Mucosa of rectum (tissue), 2 donors: ENCODE results near the gene DLX3.
A peak's percentile ranks its signal among the peaks of the same experiment; 100 is the strongest.

Source experiments
- H3K27ac ChIP-seq, 2 donors: one replicate each; pipeline ENCODE4 v1.7.0; 2013; ENCODE audit warnings: inconsistent platforms in 2 of 2, low read depth in 2 of 2, low read length in 2 of 2
- H3K27me3 ChIP-seq, 2 donors: one replicate each; pipeline ENCODE4 v1.7.0; 2013; ENCODE audit warnings: low read length in 2 of 2; ENCODE audit not compliant: control insufficient read depth in 2 of 2, insufficient read depth in 2 of 2
- H3K36me3 ChIP-seq, 2 donors: one replicate each; pipeline ENCODE4 v1.7.0; 2013; ENCODE audit warnings: low read length in 2 of 2; ENCODE audit not compliant: control insufficient read depth in 2 of 2, insufficient read depth in 2 of 2
- H3K4me1 ChIP-seq, 2 donors: one replicate each; pipeline ENCODE4 v1.7.0; 2013; ENCODE audit warnings: low read length in 2 of 2, mild to moderate bottlenecking in 1 of 2; ENCODE audit not compliant: control insufficient read depth in 2 of 2, insufficient read depth in 2 of 2
- H3K4me3 ChIP-seq, 2 donors: one replicate each; pipeline ENCODE4 v1.7.0; 2013; ENCODE audit warnings: low read length in 2 of 2
- H3K9ac ChIP-seq, 2 donors: one replicate each; pipeline ENCODE4 v1.7.0; 2013; ENCODE audit warnings: low read length in 2 of 2, low read depth in 1 of 2, mild to moderate bottlenecking in 1 of 2
- H3K9me3 ChIP-seq, 2 donors: one replicate each; pipeline ENCODE4 v1.7.0; 2013; ENCODE audit warnings: low read length in 2 of 2; ENCODE audit not compliant: control insufficient read depth in 2 of 2
- donor health status: healthy.
- donor health status: Normal muscosa, but diverticular disease.

Gene DLX3

DNA sequence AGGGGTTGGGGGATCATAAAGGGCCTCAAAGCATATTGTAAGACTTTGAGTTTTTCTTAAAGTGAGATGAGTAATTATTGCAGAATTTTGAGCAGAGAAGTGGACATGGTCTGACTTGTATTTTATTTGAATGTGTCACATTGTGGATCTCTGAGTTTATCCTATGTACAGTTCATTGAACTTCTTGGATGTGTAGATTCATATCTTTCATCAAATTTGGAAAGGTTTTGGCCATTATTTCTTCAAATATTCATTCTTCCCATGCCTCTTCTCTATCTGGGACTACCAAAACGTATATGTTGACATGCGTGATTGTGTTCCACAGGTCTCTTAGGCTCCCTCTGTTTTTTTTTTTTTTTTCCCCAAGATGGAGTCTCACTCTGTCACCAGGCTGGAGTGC is 14.3 kb upstream of the DLX3 start:
- Histone ChIP-seq H3K27ac (no peak overlapping the region), H3K36me3 (no peaks in the 10 kb centered on the region), H3K9ac (no peak overlapping the region), H3K4me1 (no peaks in the 10 kb centered on the region), H3K27me3 (peaks cover under 1 to 6% of the 10 kb centered on the region in 2 donors), H3K4me3 (no peak overlapping the region), H3K9me3 (peaks cover 0 to 6% of the 10 kb centered on the region in 2 donors)

GRCh38 chr17:50003911-50004310 is 8.9 kb upstream of the DLX3 start:
- Histone ChIP-seq H3K9ac (no peak overlapping the region), H3K4me1 (no peaks in the 10 kb centered on the region), H3K9me3 (no peaks in the 10 kb centered on the region), H3K36me3 (no peaks in the 10 kb centered on the region), H3K4me3 (no peak overlapping the region), H3K27me3 (peaks cover 23 to 25% of the 10 kb centered on the region in 2 donors), H3K27ac (no peak overlapping the region)

GRCh38 chr17:49998836-49999511 is 4.0 kb upstream of the DLX3 start:
- no peak overlapping the region for H3K9ac ChIP-seq
- peaks cover 4 to 24% of the 10 kb centered on the region in 2 donors for H3K4me1 ChIP-seq
- no peaks in the 10 kb centered on the region for H3K36me3 ChIP-seq
- H3K4me3 ChIP-seq: no peak overlapping the region
- H3K9me3 ChIP-seq: no peaks in the 10 kb centered on the region
- no peak overlapping the region for H3K27ac ChIP-seq
- H3K27me3 ChIP-seq: peaks cover 50 to 56% of the 10 kb centered on the region in 2 donors

DNA sequence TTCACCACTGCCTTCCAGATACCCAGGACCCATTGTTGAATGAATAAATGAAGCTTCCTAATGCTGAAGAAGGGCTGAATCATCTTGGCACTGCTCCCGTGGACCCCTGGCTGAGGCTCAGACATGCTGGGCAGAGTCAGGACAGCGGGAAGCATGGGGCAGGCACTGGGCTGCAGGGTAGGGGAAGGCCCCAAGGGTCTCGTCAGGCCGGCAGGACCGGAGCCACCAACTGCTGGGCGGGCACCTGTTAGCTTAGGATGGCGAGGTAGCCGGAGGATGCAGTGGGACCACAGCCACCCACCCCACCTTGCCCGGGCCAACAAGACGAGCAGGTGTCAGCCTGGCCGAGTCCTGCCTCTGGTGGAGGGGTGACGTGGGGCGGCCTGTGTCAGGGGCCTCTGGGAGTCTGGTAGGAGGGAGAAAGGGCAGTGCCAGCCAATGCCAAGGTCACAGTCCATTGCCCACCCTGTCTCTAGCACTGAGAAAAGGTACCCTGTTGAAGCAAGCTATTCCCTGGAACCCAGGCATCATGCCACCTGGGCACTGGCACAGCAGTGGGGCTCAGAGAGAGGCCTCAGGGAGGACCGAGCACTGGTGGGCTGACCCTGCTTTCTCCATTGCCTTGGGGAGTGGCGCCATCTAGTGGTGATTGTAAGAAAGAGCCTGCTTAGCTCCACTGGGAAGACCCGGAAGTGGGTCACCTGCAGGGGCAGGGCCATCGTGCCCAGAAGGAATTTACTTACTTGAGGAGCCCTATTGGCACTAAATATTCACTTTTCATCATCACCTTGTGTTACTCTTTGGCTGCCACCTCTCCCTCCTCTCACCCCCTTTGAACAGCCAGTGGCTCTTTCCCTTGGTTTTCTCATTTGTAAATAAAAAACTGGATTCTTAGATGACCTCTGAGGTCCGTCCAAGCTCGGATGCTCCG is 3.0 kb upstream of the DLX3 start:
- peaks cover 50 to 60% of the 10 kb centered on the region in 2 donors for H3K27me3 ChIP-seq
- no peaks in the 10 kb centered on the region for H3K36me3 ChIP-seq
- H3K27ac ChIP-seq: no peak overlapping the region
- H3K4me1 ChIP-seq: peaks cover 4 to 29% of the 10 kb centered on the region in 2 donors
- H3K9me3 ChIP-seq: no peaks in the 10 kb centered on the region
- H3K4me3 ChIP-seq: no peak overlapping the region
- H3K9ac ChIP-seq: no peak overlapping the region

GRCh38 chr17:49997301-49997650 is 2.3 kb upstream of the DLX3 start:
- Histone ChIP-seq H3K27ac (no peak overlapping the region), H3K27me3 (peaks cover 58 to 64% of the 10 kb centered on the region in 2 donors), H3K9ac (no peak overlapping the region), H3K9me3 (no peaks in the 10 kb centered on the region), H3K36me3 (no peaks in the 10 kb centered on the region), H3K4me1 (peaks cover 4 to 30% of the 10 kb centered on the region in 2 donors), H3K4me3 (no peak overlapping the region)

DNA sequence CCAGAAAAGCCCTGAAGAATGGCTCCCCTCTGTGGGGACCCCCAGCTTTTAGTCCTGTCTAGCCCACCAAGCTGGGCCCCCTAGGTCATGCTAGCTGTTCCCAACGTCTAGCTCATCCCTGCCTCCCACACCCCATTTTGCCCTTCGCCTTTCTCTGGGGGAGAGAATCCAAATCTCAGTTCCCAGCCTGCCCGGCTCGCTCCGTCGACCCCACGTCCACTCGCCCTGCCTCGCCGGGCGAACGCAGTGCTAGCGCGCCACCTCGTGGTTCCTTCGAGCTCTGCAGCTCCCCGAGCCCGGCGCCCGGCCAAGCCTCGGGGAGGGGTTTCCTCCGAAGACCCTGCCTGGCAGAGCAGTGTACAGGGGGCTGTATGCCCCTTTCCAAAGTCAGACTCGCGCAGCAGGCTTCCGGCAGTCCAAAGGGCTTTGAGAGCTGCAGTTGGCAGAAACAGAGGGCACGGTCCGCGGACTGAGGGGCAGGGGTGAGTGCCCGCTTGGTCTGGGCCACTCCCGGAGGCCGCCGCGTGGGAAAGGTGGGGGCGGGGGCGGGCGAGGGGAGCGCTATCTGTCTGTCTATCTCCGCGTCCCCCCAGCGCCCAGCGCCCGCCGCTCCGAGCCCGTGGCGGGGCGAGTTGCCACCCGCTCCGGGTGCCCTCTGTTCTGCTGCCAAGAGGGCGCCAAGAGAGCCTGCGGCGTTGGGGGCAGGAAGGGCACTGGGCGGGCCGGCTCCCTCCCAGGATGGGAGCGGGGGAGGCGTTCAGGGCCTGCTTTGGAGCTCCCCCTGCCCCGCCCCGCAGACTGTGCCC is 1.7 kb upstream of the DLX3 start:
- H3K27me3 ChIP-seq: peaks cover 62 to 64% of the 10 kb centered on the region in 2 donors
- H3K9ac ChIP-seq: no peak overlapping the region
- peak overlapping the region in 1 of 2 donors; percentile 48 for H3K4me3 ChIP-seq
- H3K9me3 ChIP-seq: no peaks in the 10 kb centered on the region
- H3K27ac ChIP-seq: no peak overlapping the region
- peaks cover 4 to 30% of the 10 kb centered on the region in 2 donors for H3K4me1 ChIP-seq
- no peaks in the 10 kb centered on the region for H3K36me3 ChIP-seq

- Histone ChIP-seq H3K27ac (no peak overlapping the region), H3K36me3 (no peaks in the 10 kb centered on the region), H3K27me3 (peaks cover 58 to 67% of the 10 kb centered on the region in 2 donors), H3K9ac (no peak overlapping the region), H3K4me1 (peaks cover 4 to 30% of the 10 kb centered on the region in 2 donors), H3K9me3 (no peaks in the 10 kb centered on the region), H3K4me3 (no peak overlapping the region)
These were observed 1.1 kb upstream of the DLX3 start for GRCh38 chr17:49996121-49996494.

DNA sequence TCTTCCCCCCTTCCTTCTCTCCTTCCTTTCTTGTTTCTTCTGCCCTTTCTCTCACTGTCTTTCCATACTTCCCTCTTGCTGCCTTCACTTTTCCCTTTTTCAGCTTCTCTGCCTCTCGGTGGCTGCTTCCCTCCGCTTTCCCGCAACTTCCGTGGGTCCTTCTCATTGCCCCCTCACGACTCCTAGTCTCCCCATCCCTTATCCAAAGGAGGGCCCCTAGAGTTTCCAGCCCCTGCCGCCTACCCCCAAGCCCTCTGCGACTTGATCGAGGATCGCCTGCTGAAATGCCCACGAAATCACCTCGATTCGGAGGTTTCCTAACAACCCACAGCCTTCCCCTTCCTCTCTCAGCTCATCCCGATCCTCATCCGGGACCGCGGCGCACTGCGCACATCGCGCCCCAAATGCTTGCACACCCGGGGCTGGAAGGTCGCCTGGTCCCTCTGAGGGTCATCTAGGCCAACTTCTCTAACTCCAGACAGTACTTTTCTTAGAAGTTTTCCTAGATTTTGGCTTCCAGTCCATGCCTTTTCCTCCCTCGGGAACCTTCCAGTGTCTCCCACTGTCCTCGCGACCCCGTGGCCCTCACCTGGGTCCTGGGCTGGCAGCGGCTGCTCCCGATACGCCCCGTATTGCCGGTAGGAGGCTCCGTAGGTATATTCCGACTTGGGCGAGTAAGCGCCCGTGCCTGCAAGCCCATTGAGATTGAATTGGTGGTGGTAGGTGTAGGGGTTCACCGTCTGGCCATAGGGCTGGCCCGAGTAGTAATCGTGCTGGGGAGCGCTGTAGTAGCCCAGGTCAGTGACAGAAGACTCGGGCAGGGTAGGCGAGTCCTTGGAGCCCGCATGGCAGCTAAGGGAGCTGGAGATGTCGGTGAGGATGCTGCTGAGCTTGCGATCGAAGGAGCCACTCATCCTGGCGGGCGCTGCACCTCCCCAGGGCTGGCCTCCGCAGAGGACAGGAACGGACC is 654 bp downstream of the DLX3 start:
- Histone ChIP-seq H3K27ac (no peak overlapping the region), H3K9me3 (no peaks in the 10 kb centered on the region), H3K4me1 (peaks cover 4 to 30% of the 10 kb centered on the region in 2 donors), H3K36me3 (no peaks in the 10 kb centered on the region), H3K9ac (no peak overlapping the region), H3K4me3 (peak overlapping the region; percentile 20 to 57), H3K27me3 (peaks cover 59 to 65% of the 10 kb centered on the region in 2 donors)

DNA sequence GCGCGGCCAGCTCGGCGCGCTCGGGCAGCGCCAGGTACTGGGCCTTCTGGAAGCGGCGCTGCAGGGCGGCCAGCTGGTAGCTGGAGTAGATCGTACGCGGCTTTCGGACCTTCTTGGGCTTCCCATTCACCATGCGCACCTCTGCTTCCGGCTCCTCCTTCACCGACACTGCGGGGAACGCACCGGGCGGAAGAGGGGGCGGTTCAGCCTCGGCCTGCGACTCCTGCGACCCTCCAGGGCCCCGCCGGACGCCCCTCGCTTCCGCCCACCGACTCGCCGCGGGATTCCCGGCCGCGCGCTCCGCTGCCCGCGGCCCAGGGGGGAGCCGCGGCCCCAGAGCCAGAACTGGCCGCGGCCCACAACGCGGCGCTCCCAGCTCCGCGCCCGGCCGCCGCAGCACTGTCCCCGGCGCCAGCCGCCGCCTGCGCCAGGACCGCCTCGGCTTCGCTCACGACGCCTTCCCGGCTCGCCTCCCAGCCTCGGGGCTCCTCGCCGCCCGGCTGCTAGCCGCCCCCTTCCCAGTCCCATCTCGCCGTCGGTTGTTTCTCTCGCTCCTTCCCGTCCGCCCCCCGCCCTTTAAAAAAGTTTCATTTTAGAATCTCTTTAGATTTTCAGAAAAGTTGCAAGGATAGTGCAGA is 1.5 kb downstream of the DLX3 start:
- Histone ChIP-seq H3K27ac (no peak overlapping the region), H3K9me3 (no peaks in the 10 kb centered on the region), H3K4me1 (peaks cover 4 to 27% of the 10 kb centered on the region in 2 donors), H3K4me3 (peak overlapping the region; percentile 18 to 57), H3K9ac (no peak overlapping the region), H3K27me3 (peaks cover 54 to 72% of the 10 kb centered on the region in 2 donors), H3K36me3 (no peaks in the 10 kb centered on the region)
